Kasumi-1 (cell line): ENCODE results near the gene FUBP3.
A peak's percentile ranks its signal among the peaks of the same experiment; 100 is the strongest.
"Not testable (repeated sequence)": the region's sequence is repeated elsewhere in the genome, so short reads cannot be mapped to it uniquely, and the experiment has no call there.

Experiments used
- DNase-seq, 2 experiments: peaks; one replicate each; lab custom pipeline; 2025; lab: John Stamatoyannopoulos, UW

Gene FUBP3

GRCh38 chr9:130556396-130557076, 22.8 kb upstream of the FUBP3 start:
- DNase-seq = no peak

GRCh38 chr9:130557077-130557468, 22.3 kb upstream of the FUBP3 start:
- DNase-seq = no peak

GRCh38 chr9:130561056-130561455, 18.3 kb upstream of the FUBP3 start:
- DNase-seq = no peak

GRCh38 chr9:130562525-130562924, 16.9 kb upstream of the FUBP3 start:
- not testable (repeated sequence) for DNase-seq

- no peak for DNase-seq
Measured at GRCh38 chr9:130563797-130564196, 15.6 kb upstream of the FUBP3 start.

- peak; percentile 34 to 43 for DNase-seq
Measured at GRCh38 chr9:130565792-130566191, 13.6 kb upstream of the FUBP3 start.

GRCh38 chr9:130570208-130570607, 9.2 kb upstream of the FUBP3 start:
- DNase-seq = no peak

GRCh38 chr9:130575514-130575913, 3.9 kb upstream of the FUBP3 start:
- no peak for DNase-seq

- no peak for DNase-seq
Measured at GRCh38 chr9:130576176-130576575, 3.2 kb upstream of the FUBP3 start.

- DNase-seq = peak in 1 of 2 experiments; percentile 5
Measured at GRCh38 chr9:130579738-130580463, 524 bp downstream of the FUBP3 start.

- no peak for DNase-seq
Measured at GRCh38 chr9:130581766-130582165, 2.4 kb downstream of the FUBP3 start.

GRCh38 chr9:130583271-130583670, 3.9 kb downstream of the FUBP3 start:
- DNase-seq = no peak

GRCh38 chr9:130587921-130588320, 8.5 kb downstream of the FUBP3 start:
- no peak for DNase-seq

GRCh38 chr9:130588416-130588815, 9.0 kb downstream of the FUBP3 start:
- DNase-seq = no peak

GRCh38 chr9:130589754-130590153, 10.4 kb downstream of the FUBP3 start:
- no peak for DNase-seq

- no peak for DNase-seq
Measured at GRCh38 chr9:130590305-130590704, 10.9 kb downstream of the FUBP3 start.

- DNase-seq = no peak
Measured at GRCh38 chr9:130593020-130593419, 13.6 kb downstream of the FUBP3 start.

- DNase-seq = no peak
Measured at GRCh38 chr9:130597228-130597627, 17.9 kb downstream of the FUBP3 start.

- no peak for DNase-seq
Measured at GRCh38 chr9:130598188-130598587, 18.8 kb downstream of the FUBP3 start.

GRCh38 chr9:130599625-130600024, 20.2 kb downstream of the FUBP3 start:
- no peak for DNase-seq

GRCh38 chr9:130601100-130601499, 21.7 kb downstream of the FUBP3 start:
- no peak for DNase-seq

GRCh38 chr9:130604295-130604694, 24.9 kb downstream of the FUBP3 start:
- DNase-seq = no peak

- DNase-seq = no peak
Measured at GRCh38 chr9:130606887-130607600, 27.7 kb downstream of the FUBP3 start.
